Measurements from ENCODE around the gene FIGN.

Gene FIGN

GRCh38 chr2:163665051-163665450 lies 70.8 kb downstream of the FIGN start:
- no peak for DNase-seq (ENCODE audit: low read depth in 1 of 2, low spot score in 1 of 2)

- DNase-seq (ENCODE audit: low read depth in 1 of 2, low spot score in 1 of 2): no peak
Measured at GRCh38 chr2:163664610-163665009, 71.2 kb downstream of the FIGN start.

- DNase-seq (ENCODE audit: low read depth in 1 of 2, low spot score in 1 of 2): no peak
Measured at GRCh38 chr2:163662141-163662780, 73.5 kb downstream of the FIGN start.

DNA sequence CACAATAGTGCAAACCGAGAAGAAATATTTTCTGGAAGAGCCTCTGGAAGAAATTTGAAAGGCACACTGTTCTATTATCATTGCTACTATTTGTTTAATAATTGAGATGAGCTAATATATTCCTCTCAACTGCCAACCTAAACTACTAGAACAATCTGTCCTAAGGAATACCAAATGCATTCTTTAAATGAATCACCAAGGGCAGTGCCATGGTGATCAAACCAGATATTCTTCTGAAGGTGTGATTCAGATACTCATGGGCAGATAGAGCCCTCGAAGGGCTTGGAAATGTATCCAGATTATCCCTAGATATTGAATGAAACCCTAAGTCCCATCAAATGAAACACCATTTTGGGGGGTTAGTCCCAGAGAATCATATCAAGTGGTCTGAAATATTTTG lies 76.6 kb downstream of the FIGN start:
- no peak for DNase-seq (ENCODE audit: low read depth in 1 of 2, low spot score in 1 of 2)

DNA sequence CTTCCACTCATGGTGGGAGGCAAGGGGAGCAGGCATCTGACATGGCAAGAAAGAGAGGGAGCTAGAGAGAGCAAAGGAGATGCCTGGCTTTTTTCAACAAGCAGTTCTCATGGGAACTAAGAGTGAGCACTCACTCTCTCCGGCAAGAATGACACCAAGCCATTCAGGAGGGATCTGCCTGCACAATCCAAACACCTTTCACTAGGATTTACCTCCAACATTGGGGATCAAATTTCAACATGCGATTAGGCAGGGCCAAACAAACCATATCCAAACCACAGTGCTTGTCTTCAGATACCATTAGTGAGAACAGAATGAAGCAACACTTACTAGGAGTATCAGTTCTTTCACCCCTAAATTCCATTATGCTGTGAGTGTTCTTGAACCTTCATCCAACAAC lies 77.3 kb downstream of the FIGN start:
- DNase-seq (ENCODE audit: low read depth in 1 of 2, low spot score in 1 of 2): no peak

GRCh38 chr2:163657281-163657656 lies 78.5 kb downstream of the FIGN start:
- DNase-seq (ENCODE audit: low read depth in 1 of 2, low spot score in 1 of 2): no peak

DNA sequence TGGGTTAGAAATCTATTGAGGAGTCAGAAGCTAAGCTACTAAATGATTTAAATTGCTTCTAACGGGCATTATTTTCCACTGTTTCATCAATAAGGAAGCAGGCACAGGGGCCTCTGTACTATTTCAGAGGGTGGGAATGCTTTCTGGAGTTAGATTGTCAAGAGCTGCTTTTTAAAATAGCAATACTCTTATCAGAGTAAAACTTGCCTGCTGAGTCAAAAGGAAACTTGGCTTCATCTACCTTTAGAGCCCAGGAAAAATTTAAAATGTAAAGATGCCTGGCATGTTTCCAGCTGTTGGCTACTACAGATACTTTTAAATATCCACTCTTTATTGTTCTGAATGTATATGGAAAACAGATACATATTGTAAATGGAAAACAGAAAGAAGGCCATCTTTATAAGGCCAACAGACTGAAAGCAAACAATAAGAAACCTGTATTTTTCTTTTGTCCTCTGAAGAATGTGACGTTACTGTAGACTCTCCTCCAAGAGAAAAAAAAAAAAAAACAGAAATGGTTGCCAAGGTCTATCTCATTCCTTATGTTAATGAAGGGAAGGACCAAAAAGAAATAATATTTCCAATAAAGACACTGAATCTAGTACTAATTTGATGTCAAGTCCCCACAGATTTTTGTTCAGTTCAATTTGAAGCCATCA lies 79.1 kb downstream of the FIGN start:
- DNase-seq (ENCODE audit: low read depth in 1 of 2, low spot score in 1 of 2): no peak

DNA sequence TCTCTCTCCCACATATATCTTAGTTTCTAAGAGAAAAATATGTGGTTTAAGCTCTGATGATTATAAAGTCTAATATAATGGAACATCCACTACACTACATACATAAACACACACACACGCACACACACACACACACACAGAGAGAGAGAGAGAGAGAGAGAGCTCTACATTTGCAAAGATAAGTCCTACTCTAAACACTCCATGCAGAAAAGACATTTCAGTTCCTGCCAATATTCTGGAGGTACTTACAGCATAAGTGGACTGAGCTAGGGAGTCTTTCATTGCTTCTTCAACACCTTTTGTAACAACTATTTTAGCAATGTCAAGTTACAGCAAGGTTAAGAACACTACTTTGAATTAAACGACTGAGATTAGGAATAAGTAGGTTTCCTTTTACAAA lies 80.1 kb downstream of the FIGN start:
- DNase-seq (ENCODE audit: low read depth in 1 of 2, low spot score in 1 of 2): no peak

DNA sequence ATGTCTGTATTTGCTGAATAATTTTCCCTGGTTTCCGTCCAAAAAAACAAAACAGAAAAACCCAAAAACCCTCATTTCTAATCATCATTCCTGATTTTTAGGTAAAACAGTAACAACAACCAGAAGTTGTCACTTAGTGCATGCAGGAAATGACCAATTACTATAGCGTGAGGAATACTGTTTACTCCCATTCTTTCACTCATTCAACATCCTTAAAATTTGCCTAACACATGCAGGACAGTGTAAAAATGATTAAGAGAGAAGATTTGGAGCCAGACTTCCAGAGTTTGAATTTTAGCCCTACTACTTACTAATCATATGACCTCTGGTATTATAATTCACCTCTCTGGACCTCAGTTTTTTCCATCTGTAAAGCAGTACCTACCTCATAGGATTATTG lies 83.1 kb downstream of the FIGN start:
- DNase-seq (ENCODE audit: low read depth in 1 of 2, low spot score in 1 of 2): no peak

- no peak for DNase-seq (ENCODE audit: low read depth in 1 of 2, low spot score in 1 of 2)
Measured at GRCh38 chr2:163649080-163649479, 86.7 kb downstream of the FIGN start.

GRCh38 chr2:163647300-163647699 lies 88.5 kb downstream of the FIGN start:
- DNase-seq (ENCODE audit: low read depth in 1 of 2, low spot score in 1 of 2): no peak

DNA sequence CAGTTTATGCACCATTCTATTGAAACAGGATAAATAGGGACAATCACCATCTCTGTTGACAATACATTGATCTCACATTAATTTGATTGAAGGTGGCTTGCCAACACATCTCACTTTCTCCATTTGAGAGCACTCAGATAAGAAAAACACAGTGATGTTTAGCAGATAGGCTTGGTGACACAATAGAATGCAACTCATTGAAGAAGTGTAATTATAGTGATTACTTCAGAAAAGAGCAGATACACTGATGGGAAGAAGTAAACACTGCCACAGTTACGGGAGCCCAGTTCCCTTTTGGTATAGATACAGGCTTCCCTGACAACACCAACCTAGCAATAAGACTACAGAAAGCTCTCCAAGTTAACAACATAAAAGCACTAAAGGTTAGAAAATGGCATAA lies 89.1 kb downstream of the FIGN start:
- no peak for DNase-seq (ENCODE audit: low read depth in 1 of 2, low spot score in 1 of 2)

GRCh38 chr2:163644238-163644637 lies 91.6 kb downstream of the FIGN start:
- no peak for DNase-seq (ENCODE audit: low read depth in 1 of 2, low spot score in 1 of 2)

- DNase-seq (ENCODE audit: low read depth in 1 of 2, low spot score in 1 of 2): no peak
Measured at GRCh38 chr2:163641986-163642385, 93.8 kb downstream of the FIGN start.

- DNase-seq (ENCODE audit: low read depth in 1 of 2, low spot score in 1 of 2): no peak
Measured at GRCh38 chr2:163640542-163641193, 95.1 kb downstream of the FIGN start.

- no peak for DNase-seq (ENCODE audit: low read depth in 1 of 2, low spot score in 1 of 2)
Measured at GRCh38 chr2:163637871-163638270, 97.9 kb downstream of the FIGN start.

GRCh38 chr2:163633291-163633690 lies 102.5 kb downstream of the FIGN start:
- no peak for DNase-seq (ENCODE audit: low read depth in 1 of 2, low spot score in 1 of 2)

- DNase-seq (ENCODE audit: low read depth in 1 of 2, low spot score in 1 of 2): no peak
Measured at GRCh38 chr2:163630836-163631235, 105.0 kb downstream of the FIGN start.

DNA sequence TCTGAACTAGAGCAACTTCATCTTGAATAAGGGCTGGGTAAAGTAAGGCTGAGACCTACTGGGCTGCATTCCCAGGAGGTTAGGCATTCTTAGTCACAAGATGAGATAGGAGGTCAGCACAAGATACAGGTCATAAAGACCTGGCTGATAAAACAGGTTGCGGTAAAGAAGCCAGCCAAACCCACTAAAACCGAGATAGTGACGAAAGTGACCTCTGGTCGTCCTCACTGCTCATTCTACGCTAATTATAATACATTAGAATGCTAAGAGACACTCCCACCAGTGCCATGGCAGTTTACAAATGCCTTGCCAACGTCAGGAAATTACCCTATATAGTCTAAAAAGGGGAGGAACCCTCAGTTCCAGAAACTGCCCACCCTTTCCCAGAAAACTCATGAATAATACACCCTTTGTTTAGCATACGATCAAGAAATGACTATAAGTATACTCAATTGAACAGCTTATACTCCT lies 109.1 kb downstream of the FIGN start:
- no peak for DNase-seq (ENCODE audit: low read depth in 1 of 2, low spot score in 1 of 2)

DNA sequence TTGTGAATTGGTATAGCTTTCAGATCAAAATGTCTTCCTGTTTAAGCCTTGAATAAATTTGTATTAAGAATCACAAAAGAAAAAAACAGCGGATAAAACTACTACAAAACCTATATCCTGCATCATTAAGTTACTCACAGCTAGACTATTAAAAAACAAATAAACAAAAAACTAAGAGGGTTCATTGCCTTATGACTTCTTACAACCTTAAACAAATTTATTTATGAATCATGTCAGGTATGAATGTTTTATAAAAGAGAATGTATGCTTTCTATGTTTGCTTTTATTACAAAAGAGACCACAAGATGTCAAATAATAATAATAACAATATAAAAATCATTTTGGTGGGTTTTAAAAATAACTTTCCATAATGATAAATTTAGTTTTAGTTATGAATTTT lies 109.6 kb downstream of the FIGN start:
- DNase-seq (ENCODE audit: low read depth in 1 of 2, low spot score in 1 of 2): no peak

- DNase-seq (ENCODE audit: low read depth in 1 of 2, low spot score in 1 of 2): no peak
Measured at GRCh38 chr2:163625632-163626031, 110.2 kb downstream of the FIGN start.

DNA sequence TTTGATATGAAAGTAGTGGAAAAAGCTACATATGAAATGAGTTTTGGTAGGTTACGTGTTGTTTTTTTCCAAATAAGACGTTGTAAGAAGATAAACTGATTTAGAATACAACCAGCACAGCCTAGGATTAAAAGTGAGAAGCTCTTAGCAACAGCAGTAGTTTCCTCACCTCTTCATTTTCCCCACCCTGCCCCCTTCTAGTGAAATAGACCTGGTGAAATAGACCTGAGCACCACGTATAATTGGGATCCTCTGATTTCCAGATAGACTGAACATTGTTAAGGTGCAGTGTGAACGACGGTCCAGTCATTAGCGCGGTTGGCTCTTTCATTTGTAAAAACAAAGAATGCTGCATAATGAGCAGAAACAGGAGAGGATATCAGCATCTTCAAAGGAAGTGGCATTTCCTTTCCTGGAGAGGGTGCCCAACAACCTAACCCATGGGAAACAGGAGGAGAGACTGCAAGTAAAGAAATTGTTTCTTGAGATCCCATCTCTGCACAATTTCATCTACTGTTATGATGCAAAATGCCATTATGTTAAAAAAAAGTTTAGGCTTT lies 114.3 kb downstream of the FIGN start:
- DNase-seq (ENCODE audit: low read depth in 1 of 2, low spot score in 1 of 2): no peak

Data from stimulated activated CD4-positive, alpha-beta T cell treated with anti-CD3 and anti-CD28 coated beads, Interleukin-15, amount 100 ng/mL, for 1 hour (primary cell).